Measurements from ENCODE around the gene IQSEC1. TPM values are rescaled to one million over a fixed set of nuclear protein-coding genes. Genes with fewer than 3 reads are reported as not detected.

Gene IQSEC1
- total RNA-seq, 6 experiments from 2014 or later = 21.1 to 25.1 (median 21.9) TPM

DNA sequence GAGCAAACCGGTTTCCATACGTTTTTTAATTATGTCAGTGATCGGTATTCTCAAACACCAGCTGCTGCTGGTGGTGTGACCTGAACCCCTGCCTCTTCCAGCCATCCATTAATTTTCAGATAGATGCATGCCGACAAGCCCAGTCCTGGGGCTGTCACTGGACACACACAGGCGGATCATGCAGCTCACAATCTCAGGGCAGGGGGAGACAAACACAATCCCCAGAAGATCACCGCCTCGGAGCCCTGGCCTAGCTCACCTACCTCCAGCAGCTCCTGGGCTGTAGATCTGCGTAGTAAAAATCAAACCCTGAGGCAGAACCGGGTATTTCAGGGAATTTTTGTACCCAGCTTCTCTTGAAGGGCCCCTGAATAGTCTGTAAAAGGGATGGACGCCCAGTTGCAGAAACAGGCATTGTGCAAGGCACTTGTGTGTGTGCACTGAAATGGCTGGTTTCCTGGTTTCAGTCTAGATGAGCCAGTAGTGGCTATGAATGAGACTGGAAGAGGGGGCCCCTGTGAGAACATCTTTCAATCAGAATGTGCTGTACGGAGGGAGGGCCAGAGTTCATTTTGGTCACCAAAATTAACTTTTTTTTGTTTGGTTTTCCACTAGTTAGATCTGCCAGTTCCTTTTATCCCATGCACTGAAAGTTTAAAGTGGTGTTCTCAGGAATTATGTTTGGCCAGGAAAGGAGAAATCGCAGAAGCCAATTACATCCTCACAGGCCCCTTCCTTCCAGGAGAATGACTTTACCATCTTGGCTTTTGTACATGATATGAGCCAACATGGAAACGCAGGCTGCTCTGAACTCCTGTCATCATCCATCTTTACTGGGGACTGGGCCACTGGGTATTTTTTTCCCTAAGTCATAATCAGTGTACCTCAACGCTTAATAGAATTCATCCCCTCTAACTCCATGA, 176.9 kb downstream of the IQSEC1 start:
- Mint-ChIP-seq H3K9me3 (no peaks in the 10 kb centered on the region), H3K4me1 (ENCODE audit: low read depth) (peaks cover 12% of the 10 kb centered on the region), H3K27ac (no peak overlapping the region), H3K36me3 (ENCODE audit: low read depth) (peaks cover 7% of the 10 kb centered on the region; the same call in 1 of the 2 replicates), H3K27me3 (ENCODE audit: insufficient read depth) (peaks cover 13% of the 10 kb centered on the region), H3K4me3 (no peak overlapping the region)
- TF ChIP-seq, protein P1, sequence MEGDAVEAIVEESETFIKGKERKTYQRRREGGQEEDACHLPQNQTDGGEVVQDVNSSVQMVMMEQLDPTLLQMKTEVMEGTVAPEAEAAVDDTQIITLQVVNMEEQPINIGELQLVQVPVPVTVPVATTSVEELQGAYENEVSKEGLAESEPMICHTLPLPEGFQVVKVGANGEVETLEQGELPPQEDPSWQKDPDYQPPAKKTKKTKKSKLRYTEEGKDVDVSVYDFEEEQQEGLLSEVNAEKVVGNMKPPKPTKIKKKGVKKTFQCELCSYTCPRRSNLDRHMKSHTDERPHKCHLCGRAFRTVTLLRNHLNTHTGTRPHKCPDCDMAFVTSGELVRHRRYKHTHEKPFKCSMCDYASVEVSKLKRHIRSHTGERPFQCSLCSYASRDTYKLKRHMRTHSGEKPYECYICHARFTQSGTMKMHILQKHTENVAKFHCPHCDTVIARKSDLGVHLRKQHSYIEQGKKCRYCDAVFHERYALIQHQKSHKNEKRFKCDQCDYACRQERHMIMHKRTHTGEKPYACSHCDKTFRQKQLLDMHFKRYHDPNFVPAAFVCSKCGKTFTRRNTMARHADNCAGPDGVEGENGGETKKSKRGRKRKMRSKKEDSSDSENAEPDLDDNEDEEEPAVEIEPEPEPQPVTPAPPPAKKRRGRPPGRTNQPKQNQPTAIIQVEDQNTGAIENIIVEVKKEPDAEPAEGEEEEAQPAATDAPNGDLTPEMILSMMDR (IDR thresholded peaks at IDR 0.05) = peak; percentile 25; the same call in 1 of the 2 replicates
- DNase-seq = no peak

DNA sequence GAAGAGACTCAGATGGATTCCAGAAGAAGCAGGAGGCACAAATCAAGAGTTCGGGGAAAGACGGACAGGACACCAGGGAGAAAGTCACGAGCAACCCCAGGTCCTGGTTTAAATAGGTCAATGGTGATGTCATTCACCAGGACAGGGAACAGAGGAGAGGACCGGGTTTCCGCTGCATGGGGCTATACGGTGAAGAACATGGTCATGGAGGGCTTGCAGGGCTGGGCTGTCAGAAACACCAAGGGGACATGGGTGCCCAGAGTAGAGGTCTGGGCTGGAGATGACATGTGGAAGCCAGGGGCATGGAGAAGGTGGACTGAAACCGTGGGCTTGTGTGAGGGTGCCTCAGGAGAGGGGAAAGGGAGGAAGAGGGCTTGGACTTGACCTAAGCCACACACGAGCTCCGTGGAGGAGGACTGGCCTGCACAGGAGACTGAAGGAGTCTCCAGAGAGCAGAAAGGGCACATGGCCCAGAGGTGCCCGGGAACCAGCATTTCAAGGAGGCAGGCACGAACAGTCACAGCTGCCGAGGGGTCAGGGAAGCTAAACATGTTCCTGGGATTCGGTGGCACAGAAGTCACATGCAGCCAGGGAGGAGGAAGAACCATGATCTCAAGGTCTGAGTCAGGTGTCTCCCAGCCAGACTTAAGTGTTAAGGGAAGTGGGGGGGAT, 177.7 kb downstream of the IQSEC1 start:
- H3K9me3 Mint-ChIP-seq = no peaks in the 10 kb centered on the region
- no peak for DNase-seq
- no peak overlapping the region for H3K27ac Mint-ChIP-seq
- H3K4me1 Mint-ChIP-seq (ENCODE audit: low read depth) = peaks cover 12% of the 10 kb centered on the region
- TF ChIP-seq, protein P1 (IDR thresholded peaks at IDR 0.05) = no peak
- H3K27me3 Mint-ChIP-seq (ENCODE audit: insufficient read depth) = peaks cover 13% of the 10 kb centered on the region
- H3K36me3 Mint-ChIP-seq (ENCODE audit: low read depth) = 0 out of 2 replicates have a peak, but pooled peaks cover 6% of the 10 kb centered on the region
- no peak overlapping the region for H3K4me3 Mint-ChIP-seq

DNA sequence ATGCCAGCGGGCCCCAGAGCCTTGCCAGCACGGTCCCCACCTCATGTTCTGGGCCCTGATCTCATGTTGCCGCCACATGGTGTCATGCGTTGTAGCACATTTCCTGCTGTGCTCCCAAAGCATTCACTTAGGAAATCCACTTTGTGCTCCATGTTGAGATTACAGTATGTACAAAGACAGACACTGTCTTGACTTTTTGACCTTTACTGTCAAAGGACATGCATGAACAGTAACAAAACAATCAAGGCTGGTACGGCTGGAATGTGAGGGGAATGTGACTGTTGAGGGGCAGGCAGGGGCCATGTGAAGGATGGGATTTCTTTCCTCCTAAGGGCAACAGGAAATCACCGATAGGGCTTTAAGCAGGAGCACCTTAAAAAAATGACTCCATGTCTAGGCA, 178.6 kb downstream of the IQSEC1 start:
- Mint-ChIP-seq H3K9me3 (no peaks in the 10 kb centered on the region), H3K36me3 (ENCODE audit: low read depth) (0 out of 2 replicates have a peak, but pooled peaks cover 3% of the 10 kb centered on the region), H3K4me3 (no peak overlapping the region), H3K27ac (no peak overlapping the region), H3K27me3 (ENCODE audit: insufficient read depth) (peaks cover 13% of the 10 kb centered on the region), H3K4me1 (ENCODE audit: low read depth) (peaks cover 12% of the 10 kb centered on the region)
- DNase-seq = no peak
- TF ChIP-seq, protein P1 (IDR thresholded peaks at IDR 0.05) = no peak

DNA sequence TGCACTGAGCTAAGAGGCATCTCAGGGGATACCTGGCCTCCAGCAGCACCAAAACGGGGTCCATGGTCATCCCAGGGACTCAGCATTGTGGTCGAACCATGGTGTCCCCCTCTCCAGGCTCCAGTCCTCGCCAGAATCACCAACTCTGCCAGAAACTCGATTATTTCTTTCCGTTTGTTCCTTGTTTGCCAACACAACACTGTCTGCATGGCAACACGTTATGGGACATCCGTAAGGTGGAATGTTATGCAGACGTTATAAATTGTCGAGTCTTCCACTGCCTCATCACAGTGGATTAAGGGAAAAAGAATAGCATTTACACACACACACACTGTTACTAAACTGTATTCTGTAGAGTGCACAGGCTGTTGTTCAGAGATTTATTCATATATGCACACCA, 179.4 kb downstream of the IQSEC1 start:
- H3K9me3 Mint-ChIP-seq = no peaks in the 10 kb centered on the region
- TF ChIP-seq, protein P1 (IDR thresholded peaks at IDR 0.05) = no peak
- DNase-seq = no peak
- H3K4me3 Mint-ChIP-seq = no peak overlapping the region
- H3K36me3 Mint-ChIP-seq (ENCODE audit: low read depth) = no peaks in the 10 kb centered on the region
- peaks cover 12% of the 10 kb centered on the region for H3K4me1 Mint-ChIP-seq (ENCODE audit: low read depth)
- no peak overlapping the region for H3K27ac Mint-ChIP-seq
- peaks cover 15% of the 10 kb centered on the region for H3K27me3 Mint-ChIP-seq (ENCODE audit: insufficient read depth)

DNA sequence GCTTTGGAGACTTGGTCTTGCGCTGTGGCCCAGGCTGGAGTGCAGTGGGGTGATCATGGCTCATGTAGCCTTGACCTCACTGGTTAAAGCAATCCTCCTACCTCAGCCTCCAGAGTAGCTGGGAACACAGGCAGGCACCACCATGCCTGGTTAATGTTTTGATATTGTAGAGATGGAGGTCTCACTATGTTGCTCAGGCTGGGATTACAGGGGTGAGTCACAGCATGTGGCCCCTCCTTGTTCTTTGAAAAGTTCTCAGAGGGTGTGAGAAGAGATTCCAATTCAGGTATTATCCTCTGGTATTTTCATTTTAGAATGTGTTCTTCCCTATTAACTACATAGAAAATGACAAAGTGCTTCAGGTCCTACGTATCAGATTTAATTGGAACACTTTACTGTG, 180.0 kb downstream of the IQSEC1 start:
- no peaks in the 10 kb centered on the region for H3K36me3 Mint-ChIP-seq (ENCODE audit: low read depth)
- TF ChIP-seq, protein P1 (IDR thresholded peaks at IDR 0.05) = no peak
- no peak for DNase-seq
- H3K27ac Mint-ChIP-seq = no peak overlapping the region; the same call in 1 of the 2 replicates
- H3K4me3 Mint-ChIP-seq = no peak overlapping the region
- H3K9me3 Mint-ChIP-seq = no peaks in the 10 kb centered on the region
- peaks cover 12% of the 10 kb centered on the region for H3K4me1 Mint-ChIP-seq (ENCODE audit: low read depth)
- H3K27me3 Mint-ChIP-seq (ENCODE audit: insufficient read depth) = peaks cover 19% of the 10 kb centered on the region

All from HFFc6 (cell line).